ENCODE results near the gene COL11A1.

COL11A1 gene

DNA sequence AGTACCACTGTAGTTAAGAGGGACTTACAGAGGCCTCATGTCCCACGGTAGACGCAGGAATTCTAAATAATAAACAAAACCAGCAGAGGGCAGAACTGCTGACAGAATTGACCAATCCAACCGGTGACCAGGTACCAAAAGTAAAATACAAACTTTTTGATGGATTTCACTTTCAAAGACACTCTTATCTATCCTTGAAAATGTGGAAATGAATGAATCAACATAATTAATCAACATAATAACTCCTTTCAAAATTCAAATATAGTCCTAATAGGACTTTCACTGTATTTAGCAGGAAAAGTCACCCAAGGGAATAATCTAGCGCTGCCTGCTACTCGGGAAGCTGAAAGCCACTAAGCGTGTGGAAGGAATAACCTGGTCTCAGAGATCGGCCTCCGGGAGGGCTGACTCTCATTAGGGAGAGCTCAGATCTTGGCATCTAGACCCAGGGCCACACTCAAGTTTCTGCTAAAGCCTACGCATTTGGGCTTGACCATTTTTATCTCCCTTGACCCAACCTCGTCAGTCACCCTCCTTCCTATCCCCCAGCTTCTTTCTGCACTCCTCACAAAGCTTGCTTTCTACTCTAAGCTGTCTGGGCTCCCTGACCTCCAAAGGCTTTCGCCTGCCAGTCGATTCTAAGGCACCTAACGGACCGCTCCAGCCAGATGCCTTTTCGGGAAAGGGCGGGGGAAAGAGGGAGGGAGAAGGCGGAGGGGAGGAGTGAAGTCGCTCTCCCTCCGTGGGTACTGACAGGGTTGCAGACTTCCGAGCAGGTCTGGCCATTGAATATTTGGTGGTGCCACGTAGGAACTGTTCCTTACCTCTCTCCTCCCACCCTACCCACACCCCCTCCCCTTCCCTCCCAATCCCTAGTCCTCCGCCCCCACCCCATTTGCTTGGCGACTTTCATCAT lies 1.6 kb downstream of the COL11A1 start:
- no peaks in the 10 kb centered on the region for H4K20me1 ChIP-seq (ENCODE audit: insufficient read depth, low read length)
- no peak overlapping the region for H2AFZ ChIP-seq (ENCODE audit: low read depth, low read length)
- no peak overlapping the region for H3K4me3 ChIP-seq (ENCODE audit: low read length)
- H3K4me1 ChIP-seq (ENCODE audit: low read length) = no peaks in the 10 kb centered on the region
- no peak for TF ChIP-seq EZH2phosphoT487 (IDR thresholded peaks at IDR 0.05; ENCODE audit: low read depth)
- TF ChIP-seq, protein P1, sequence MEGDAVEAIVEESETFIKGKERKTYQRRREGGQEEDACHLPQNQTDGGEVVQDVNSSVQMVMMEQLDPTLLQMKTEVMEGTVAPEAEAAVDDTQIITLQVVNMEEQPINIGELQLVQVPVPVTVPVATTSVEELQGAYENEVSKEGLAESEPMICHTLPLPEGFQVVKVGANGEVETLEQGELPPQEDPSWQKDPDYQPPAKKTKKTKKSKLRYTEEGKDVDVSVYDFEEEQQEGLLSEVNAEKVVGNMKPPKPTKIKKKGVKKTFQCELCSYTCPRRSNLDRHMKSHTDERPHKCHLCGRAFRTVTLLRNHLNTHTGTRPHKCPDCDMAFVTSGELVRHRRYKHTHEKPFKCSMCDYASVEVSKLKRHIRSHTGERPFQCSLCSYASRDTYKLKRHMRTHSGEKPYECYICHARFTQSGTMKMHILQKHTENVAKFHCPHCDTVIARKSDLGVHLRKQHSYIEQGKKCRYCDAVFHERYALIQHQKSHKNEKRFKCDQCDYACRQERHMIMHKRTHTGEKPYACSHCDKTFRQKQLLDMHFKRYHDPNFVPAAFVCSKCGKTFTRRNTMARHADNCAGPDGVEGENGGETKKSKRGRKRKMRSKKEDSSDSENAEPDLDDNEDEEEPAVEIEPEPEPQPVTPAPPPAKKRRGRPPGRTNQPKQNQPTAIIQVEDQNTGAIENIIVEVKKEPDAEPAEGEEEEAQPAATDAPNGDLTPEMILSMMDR (IDR thresholded peaks at IDR 0.05; ENCODE audit: low read depth, low read length) = peak; percentile 48
- H3K9ac ChIP-seq (ENCODE audit: low read length) = no peak overlapping the region
- H3K79me2 ChIP-seq (ENCODE audit: low read length) = no peaks in the 10 kb centered on the region
- H3K27ac ChIP-seq (ENCODE audit: low read length) = no peak overlapping the region
- no peaks in the 10 kb centered on the region for H3K36me3 ChIP-seq (replicated peaks; ENCODE audit: low read depth, low read length)
- no peaks in the 10 kb centered on the region for H3K9me3 ChIP-seq (ENCODE audit: insufficient read depth, low read length)
- H3K4me2 ChIP-seq (ENCODE audit: low read length) = no peak overlapping the region
- H3K27me3 ChIP-seq (ENCODE audit: low read depth, low read length) = no peaks in the 10 kb centered on the region

DNA sequence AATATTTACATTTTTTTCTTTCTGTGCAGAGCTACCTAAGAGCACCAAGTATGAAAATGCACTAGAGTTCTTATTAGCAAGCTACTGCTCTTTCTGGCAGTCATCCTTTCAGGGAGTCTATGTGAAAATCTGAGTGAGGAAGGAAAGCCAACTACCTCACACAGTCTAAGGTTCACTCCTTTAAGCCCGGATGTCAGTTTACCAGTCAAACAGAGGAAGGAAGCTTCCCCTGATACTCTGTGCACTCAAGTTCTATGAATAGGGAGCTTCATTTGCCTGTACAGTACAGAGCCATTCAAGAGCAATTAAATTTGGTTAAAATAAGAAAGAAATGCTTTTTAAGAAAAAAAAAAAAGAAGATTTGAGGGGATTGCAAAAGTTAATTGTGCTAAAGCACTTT lies 6.9 kb downstream of the COL11A1 start:
- Histone ChIP-seq H2AFZ (ENCODE audit: low read depth, low read length) (peak overlapping the region; percentile 7; the same call in 1 of the 2 replicates), H3K4me2 (ENCODE audit: low read length) (no peak overlapping the region), H3K9ac (ENCODE audit: low read length) (no peak overlapping the region), H3K36me3 (replicated peaks; ENCODE audit: low read depth, low read length) (no peaks in the 10 kb centered on the region), H3K9me3 (ENCODE audit: insufficient read depth, low read length) (no peaks in the 10 kb centered on the region), H3K4me3 (ENCODE audit: low read length) (no peak overlapping the region), H3K79me2 (ENCODE audit: low read length) (no peaks in the 10 kb centered on the region), H4K20me1 (ENCODE audit: insufficient read depth, low read length) (no peaks in the 10 kb centered on the region), H3K27me3 (ENCODE audit: low read depth, low read length) (no peaks in the 10 kb centered on the region), H3K27ac (ENCODE audit: low read length) (no peak overlapping the region), H3K4me1 (ENCODE audit: low read length) (no peaks in the 10 kb centered on the region)
- TF ChIP-seq, protein P1 (IDR thresholded peaks at IDR 0.05; ENCODE audit: low read depth, low read length) = no peak
- TF ChIP-seq EZH2phosphoT487 (IDR thresholded peaks at IDR 0.05; ENCODE audit: low read depth) = no peak

DNA sequence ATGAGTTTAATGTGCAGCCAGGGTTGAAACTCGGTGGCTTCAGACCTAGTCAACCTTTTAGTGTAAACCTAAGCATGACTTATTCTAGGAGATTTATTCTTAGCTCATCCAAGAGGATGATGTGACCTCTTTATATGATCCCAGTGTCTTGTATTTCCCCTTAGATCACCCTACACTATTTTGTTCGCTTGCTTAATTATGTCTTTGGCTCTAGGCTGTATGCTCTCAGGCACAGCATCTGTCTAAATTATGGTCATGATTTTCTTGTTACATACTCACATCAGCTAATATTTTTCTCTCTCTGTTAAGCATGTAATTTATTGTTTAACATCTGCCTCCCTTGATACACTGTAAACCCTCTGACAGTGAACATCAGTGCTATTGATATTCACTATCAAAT lies 19.1 kb downstream of the COL11A1 start:
- Histone ChIP-seq H3K4me1 (ENCODE audit: low read length) (no peaks in the 10 kb centered on the region), H3K27ac (ENCODE audit: low read length) (no peak overlapping the region), H4K20me1 (ENCODE audit: insufficient read depth, low read length) (no peaks in the 10 kb centered on the region), H3K4me2 (ENCODE audit: low read length) (no peak overlapping the region), H3K9me3 (ENCODE audit: insufficient read depth, low read length) (no peaks in the 10 kb centered on the region), H3K27me3 (ENCODE audit: low read depth, low read length) (no peaks in the 10 kb centered on the region), H3K36me3 (replicated peaks; ENCODE audit: low read depth, low read length) (no peaks in the 10 kb centered on the region), H3K9ac (ENCODE audit: low read length) (no peak overlapping the region), H3K79me2 (ENCODE audit: low read length) (no peaks in the 10 kb centered on the region), H3K4me3 (ENCODE audit: low read length) (no peak overlapping the region), H2AFZ (ENCODE audit: low read depth, low read length) (no peak overlapping the region)
- TF ChIP-seq, protein P1 (IDR thresholded peaks at IDR 0.05; ENCODE audit: low read depth, low read length) = no peak
- no peak for TF ChIP-seq EZH2phosphoT487 (IDR thresholded peaks at IDR 0.05; ENCODE audit: low read depth)

GRCh38 chr1:103087256-103087655 lies 21.1 kb downstream of the COL11A1 start:
- H3K27me3 ChIP-seq (ENCODE audit: low read depth, low read length) = no peaks in the 10 kb centered on the region
- no peak overlapping the region for H3K27ac ChIP-seq (ENCODE audit: low read length)
- H3K4me1 ChIP-seq (ENCODE audit: low read length) = no peaks in the 10 kb centered on the region
- no peaks in the 10 kb centered on the region for H3K79me2 ChIP-seq (ENCODE audit: low read length)
- H4K20me1 ChIP-seq (ENCODE audit: insufficient read depth, low read length) = no peaks in the 10 kb centered on the region
- H3K9me3 ChIP-seq (ENCODE audit: insufficient read depth, low read length) = no peaks in the 10 kb centered on the region
- H3K9ac ChIP-seq (ENCODE audit: low read length) = no peak overlapping the region
- H3K4me2 ChIP-seq (ENCODE audit: low read length) = no peak overlapping the region
- no peak overlapping the region for H3K4me3 ChIP-seq (ENCODE audit: low read length)
- no peak overlapping the region for H2AFZ ChIP-seq (ENCODE audit: low read depth, low read length)
- no peaks in the 10 kb centered on the region for H3K36me3 ChIP-seq (replicated peaks; ENCODE audit: low read depth, low read length)
- TF ChIP-seq, protein P1 (IDR thresholded peaks at IDR 0.05; ENCODE audit: low read depth, low read length) = no peak
- no peak for TF ChIP-seq EZH2phosphoT487 (IDR thresholded peaks at IDR 0.05; ENCODE audit: low read depth)
